HepG2 (cell line): ENCODE measurements around the gene SYCE1. TPM values are rescaled to one million over a fixed set of nuclear protein-coding genes. Genes with fewer than 3 reads are reported as not detected.

Source experiments
- ATAC-seq: fragments of 200-7000 bp; cut with Tn5 transposase; 3 replicates; pipeline ENCODE4 v1.9.1; 2020; ENCODE audit warnings: mild to moderate bottlenecking, moderate library complexity
- BruUV-seq: library from RNA; stranded (reverse); fragments of 400-500 nt; replicated peaks from 2 replicates; lab custom pipeline; 2021; lab: Mats Ljungman, UMichigan
- CTCF ChIA-PET: fragments of 300-600 bp; formaldehyde crosslinking; extraction: SDS; loops from one replicate; lab custom pipeline; 2021; ENCODE audit warnings: low total read pairs, inconsistent platforms, low intra/inter-chr PET ratio; lab: Yijun Ruan, JAX
- POLR2A ChIA-PET: fragments of 350-600 bp; sonication (Branson Sonifier 250); formaldehyde crosslinking; loops from one replicate; lab custom pipeline; 2020; ENCODE audit warnings: antibody characterized with exemption, inconsistent platforms; lab: Yijun Ruan, JAX
- DNase-seq: peaks from one replicate; pipeline ENCODE4 v3.0.0-alpha.2; 2015; ENCODE audit warnings: low spot score
- FAIRE-seq: peaks from 3 replicates; lab custom pipeline; 2011; peaks lifted over from hg19 to GRCh38; lab: Jason Lieb, UNC
- H2AFZ ChIP-seq: one replicate; pipeline ENCODE4 v1.6.1; 2011; ENCODE audit warnings: low read length, inconsistent platforms
- H3K27ac ChIP-seq: fragments of 300-600 bp; 3 replicates; pipeline ENCODE4 v1.8.0; 2011; ENCODE audit warnings: mixed run types, mild to moderate bottlenecking, mixed read lengths, low read length, inconsistent platforms; ENCODE audit not compliant: insufficient read depth; ENCODE audit errors: extremely low read length
- H3K27me3 ChIP-seq, 2 experiments: fragments of 200-600 bp in 1 of 2; 2 replicates in 1 of 2; 3 replicates in 1 of 2; pipeline versions ENCODE4 v1.6.0 to v1.8.0; 2011; ENCODE audit warnings: low read length in 2 of 2, mild to moderate bottlenecking in 2 of 2, moderate library complexity in 2 of 2, inconsistent platforms in 1 of 2; ENCODE audit not compliant: insufficient read depth in 2 of 2, control insufficient read depth in 1 of 2
- H3K36me3 ChIP-seq, 2 experiments: fragments of 200-600 bp in 1 of 2; replicated peaks in 1 of 2; 2 replicates in 1 of 2; 3 replicates in 1 of 2; pipeline versions ENCODE4 v1.5.1 to v1.8.0; 2011; ENCODE audit warnings: low read length in 2 of 2, inconsistent platforms in 1 of 2; ENCODE audit not compliant: insufficient read depth in 2 of 2, control insufficient read depth in 1 of 2
- H3K4me1 ChIP-seq: 2 replicates; pipeline ENCODE4 v1.5.1; 2012; ENCODE audit warnings: low read length, inconsistent platforms; ENCODE audit not compliant: insufficient read depth
- H3K4me2 ChIP-seq: 2 replicates; pipeline ENCODE4 v1.6.0; 2011; ENCODE audit warnings: low read depth, low read length, inconsistent platforms
- H3K4me3 ChIP-seq, 3 experiments: fragments of 200-600 bp in 1 of 3; sonication (generic), shearing (Covaris generic) in 1 of 3; replicated peaks in 1 of 3; 2 replicates each; pipeline ENCODE4 v1.5.1; 2011 to 2016; ENCODE audit warnings: low read length in 3 of 3, inconsistent platforms in 2 of 3, low read depth in 2 of 3, mild to moderate bottlenecking in 2 of 3, control low read depth in 1 of 3, mixed read lengths in 1 of 3; ENCODE audit not compliant: insufficient read depth in 1 of 3
- H3K79me2 ChIP-seq: one replicate; pipeline ENCODE4 v1.6.1; 2011; ENCODE audit warnings: low read length, inconsistent platforms; ENCODE audit not compliant: insufficient read depth
- H3K9ac ChIP-seq: 2 replicates; pipeline ENCODE4 v1.6.0; 2011; ENCODE audit warnings: mild to moderate bottlenecking, low read depth, low read length, inconsistent platforms; ENCODE audit not compliant: insufficient read depth
- H3K9me3 ChIP-seq: 2 replicates; pipeline ENCODE4 v1.5.1; 2012; ENCODE audit warnings: mild to moderate bottlenecking, low read length
- H4K20me1 ChIP-seq: 2 replicates; pipeline ENCODE4 v1.6.0; 2011; ENCODE audit warnings: inconsistent platforms, mild to moderate bottlenecking, low read length, moderate library complexity; ENCODE audit not compliant: insufficient read depth
- FOXO1 ChIP-seq: sonication (generic); formaldehyde crosslinking; IDR thresholded peaks from 2 replicates; pipeline ENCODE4 v1.4.0; 2020; ENCODE audit warnings: missing genetic modification reagents
- GFI1 ChIP-seq: sonication (generic); formaldehyde crosslinking; IDR thresholded peaks from 2 replicates; pipeline ENCODE4 v1.5.0; 2020; ENCODE audit warnings: missing genetic modification reagents, mild to moderate bottlenecking, borderline replicate concordance
- HMG20A ChIP-seq: IDR thresholded peaks from 2 replicates; pipeline ENCODE4 v1.6.1; 2016; ENCODE audit warnings: borderline replicate concordance
- HNRNPH1 ChIP-seq: fragments of 200-400 bp; formaldehyde crosslinking; optimal IDR thresholded peaks from 2 replicates; pipeline ENCODE3; 2017; ENCODE audit warnings: mild to moderate bottlenecking, low read depth, low read length
- KLF12 ChIP-seq: sonication (generic); formaldehyde crosslinking; IDR thresholded peaks from 2 replicates; pipeline ENCODE4 v1.4.0; 2020; ENCODE audit warnings: missing genetic modification reagents, borderline replicate concordance
- MEF2D ChIP-seq: sonication (generic); formaldehyde crosslinking; IDR thresholded peaks from 2 replicates; pipeline ENCODE4 v1.5.1; 2020; ENCODE audit warnings: mild to moderate bottlenecking, missing genetic modification reagents
- MYNN ChIP-seq: sonication (generic); formaldehyde crosslinking; IDR thresholded peaks from 2 replicates; pipeline ENCODE4 v1.4.0; 2020; ENCODE audit warnings: mild to moderate bottlenecking, low read depth, missing genetic modification reagents
- ZIK1 ChIP-seq: sonication (generic); formaldehyde crosslinking; IDR thresholded peaks from 2 replicates; pipeline ENCODE4 v1.5.0; 2020; ENCODE audit warnings: mild to moderate bottlenecking, low read depth, missing genetic modification reagents, borderline replicate concordance
- ZNF34 ChIP-seq: sonication (generic); formaldehyde crosslinking; IDR thresholded peaks from 2 replicates; pipeline ENCODE4 v1.4.0; 2020; ENCODE audit warnings: mild to moderate bottlenecking, missing genetic modification reagents, borderline replicate concordance
- ZNF343 ChIP-seq: sonication (generic); formaldehyde crosslinking; IDR thresholded peaks from 2 replicates; pipeline ENCODE4 v1.4.0; 2020; ENCODE audit warnings: mild to moderate bottlenecking, missing genetic modification reagents
- ZNF775 ChIP-seq: sonication (generic); formaldehyde crosslinking; IDR thresholded peaks from 2 replicates; pipeline ENCODE4 v1.4.0; 2020; ENCODE audit warnings: missing genetic modification reagents, mild to moderate bottlenecking, moderate library complexity, borderline replicate concordance
- ZSCAN31 ChIP-seq: sonication (generic); formaldehyde crosslinking; IDR thresholded peaks from 2 replicates; pipeline ENCODE4 v1.5.0; 2020; ENCODE audit warnings: low read depth, mild to moderate bottlenecking, missing genetic modification reagents
- WGBS: methylation state at CpG from one replicate; pipeline ENCODE4 v1.1.6; 2017; ENCODE audit warnings: low lambda C conversion rate; 5-methylcytosine and 5-hydroxymethylcytosine counted together
- in situ Hi-C: cut with HindIII; loops from 2 replicates; pipeline ENCODE4 v1.10.0; 2017; ENCODE audit warnings: low pct_unique_long_range_greater_than_20kb; ENCODE audit not compliant: extremely low pct_ligation_motif_present
- intact Hi-C: fragments of 100-400 bp; cut with micrococcal nuclease; formaldehyde crosslinking; loops from one replicate; pipeline ENCODE4 v1.10.0; 2022; ENCODE audit not compliant: unreplicated experiment
- polyA plus RNA-seq, 8 experiments: library from polyadenylated mRNA; depleted of rRNA in 3 of 8; stranded (reverse) in 7 of 8; unstranded in 1 of 8; fragments of >200 nt; fragmentation: Illumina TruSeq in 4 of 8; extraction: Trizol in 4 of 8; gene quantifications; 2 replicates each; pipeline versions ENCODE4 v1.2.1 to v1.2.3, GENCODE V29; 2011 to 2016; ENCODE audit warnings: low read depth in 4 of 8, missing spikeins in 1 of 8, mixed read lengths in 1 of 8; ENCODE audit not compliant: insufficient read depth in 1 of 8
- total RNA-seq, 5 experiments: library from RNA; depleted of rRNA; stranded (reverse); fragments of >200 nt; fragmentation: Illumina TruSeq; extraction: Trizol; gene quantifications; 2 replicates each; pipeline ENCODE4 v1.2.3, GENCODE V29; 2016; ENCODE audit warnings: low read depth in 1 of 5
- TF ChIP-seq, protein P1 (sequence below): sonication (generic); formaldehyde crosslinking; IDR thresholded peaks from 2 replicates; pipeline ENCODE4 v1.4.0; 2020; ENCODE audit warnings: missing genetic modification reagents, borderline replicate concordance
- TF ChIP-seq, protein P2 (sequence below): sonication (generic); formaldehyde crosslinking; IDR thresholded peaks from 2 replicates; pipeline ENCODE4 v1.5.0; 2020; ENCODE audit warnings: missing genetic modification reagents, mild to moderate bottlenecking, borderline replicate concordance
- TF ChIP-seq, protein P3 (sequence below): sonication (generic); formaldehyde crosslinking; IDR thresholded peaks from 2 replicates; pipeline ENCODE4 v1.5.1; 2020; ENCODE audit warnings: missing genetic modification reagents, mild to moderate bottlenecking, borderline replicate concordance
- TF ChIP-seq, protein P4 (sequence below): sonication (generic); formaldehyde crosslinking; IDR thresholded peaks from 2 replicates; pipeline ENCODE4 v1.8.0; 2022; ENCODE audit warnings: missing genetic modification reagents, mild to moderate bottlenecking, inconsistent platforms, borderline replicate concordance

The SYCE1 gene
- total and polyA plus RNA-seq, 2 of the 13 experiments (the other 11 are each of a cell fraction or from before 2014, with no cell fraction given), result not detected

DNA sequence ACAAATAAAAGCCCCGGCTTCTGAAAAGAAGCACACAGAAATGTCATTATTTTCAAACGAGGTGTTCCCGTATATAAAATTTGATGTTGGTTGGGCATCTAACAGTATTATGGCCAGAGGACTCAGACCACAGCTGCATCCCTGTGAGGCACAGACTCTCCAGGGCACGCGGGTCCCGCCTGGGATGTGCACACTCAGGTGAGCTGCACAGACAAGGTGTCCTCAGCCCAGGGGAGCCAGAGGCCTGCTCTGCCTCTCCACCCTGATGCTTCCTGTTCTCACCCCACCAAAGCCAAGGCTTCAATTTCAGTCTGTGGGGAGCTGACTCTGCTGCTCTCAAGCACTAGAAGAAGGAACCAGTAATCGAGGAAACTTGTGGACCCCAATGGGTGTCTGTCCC, 39.9 kb downstream of the SYCE1 start:
- ATAC-seq (no peak), DNase-seq (no peak), FAIRE-seq (no peak)
- BruUV-seq, result no TSS peak
- Histone ChIP-seq H3K4me3 (no peak overlapping the region), H4K20me1 (no peaks in the 10 kb centered on the region), H3K9me3 (peaks cover 13% of the 10 kb centered on the region), H3K9ac (no peak overlapping the region), H3K79me2 (no peaks in the 10 kb centered on the region), H3K4me2 (no peak overlapping the region), H3K36me3 (no peaks in the 10 kb centered on the region), H2AFZ (no peak overlapping the region), H3K4me1 (peaks cover 5% of the 10 kb centered on the region), H3K27me3 (peaks cover 6 to 50% of the 10 kb centered on the region in 2 experiments), H3K27ac (no peak overlapping the region)
- POLR2A ChIA-PET, result no interaction called here
- intact Hi-C loops (no loop called here), in situ Hi-C loops (no loop called here)
- 24% methylated on average over 5 of the region's 7 CpGs for WGBS
- CTCF ChIA-PET, result no interaction called here
- TF ChIP-seq MEF2D (CRISPR knock-in tag) (no peak), FOXO1 (CRISPR knock-in tag) (no peak), ZNF343 (CRISPR knock-in tag) (no peak), GFI1 (no peak), HMG20A (no peak), KLF12 (no peak), ZSCAN31 (CRISPR knock-in tag) (no peak), ZNF775 (CRISPR knock-in tag) (no peak), HNRNPH1 (no peak), ZNF34 (CRISPR knock-in tag) (no peak), ZIK1 (CRISPR knock-in tag) (no peak), MYNN (no peak)
- TF ChIP-seq, protein P1, sequence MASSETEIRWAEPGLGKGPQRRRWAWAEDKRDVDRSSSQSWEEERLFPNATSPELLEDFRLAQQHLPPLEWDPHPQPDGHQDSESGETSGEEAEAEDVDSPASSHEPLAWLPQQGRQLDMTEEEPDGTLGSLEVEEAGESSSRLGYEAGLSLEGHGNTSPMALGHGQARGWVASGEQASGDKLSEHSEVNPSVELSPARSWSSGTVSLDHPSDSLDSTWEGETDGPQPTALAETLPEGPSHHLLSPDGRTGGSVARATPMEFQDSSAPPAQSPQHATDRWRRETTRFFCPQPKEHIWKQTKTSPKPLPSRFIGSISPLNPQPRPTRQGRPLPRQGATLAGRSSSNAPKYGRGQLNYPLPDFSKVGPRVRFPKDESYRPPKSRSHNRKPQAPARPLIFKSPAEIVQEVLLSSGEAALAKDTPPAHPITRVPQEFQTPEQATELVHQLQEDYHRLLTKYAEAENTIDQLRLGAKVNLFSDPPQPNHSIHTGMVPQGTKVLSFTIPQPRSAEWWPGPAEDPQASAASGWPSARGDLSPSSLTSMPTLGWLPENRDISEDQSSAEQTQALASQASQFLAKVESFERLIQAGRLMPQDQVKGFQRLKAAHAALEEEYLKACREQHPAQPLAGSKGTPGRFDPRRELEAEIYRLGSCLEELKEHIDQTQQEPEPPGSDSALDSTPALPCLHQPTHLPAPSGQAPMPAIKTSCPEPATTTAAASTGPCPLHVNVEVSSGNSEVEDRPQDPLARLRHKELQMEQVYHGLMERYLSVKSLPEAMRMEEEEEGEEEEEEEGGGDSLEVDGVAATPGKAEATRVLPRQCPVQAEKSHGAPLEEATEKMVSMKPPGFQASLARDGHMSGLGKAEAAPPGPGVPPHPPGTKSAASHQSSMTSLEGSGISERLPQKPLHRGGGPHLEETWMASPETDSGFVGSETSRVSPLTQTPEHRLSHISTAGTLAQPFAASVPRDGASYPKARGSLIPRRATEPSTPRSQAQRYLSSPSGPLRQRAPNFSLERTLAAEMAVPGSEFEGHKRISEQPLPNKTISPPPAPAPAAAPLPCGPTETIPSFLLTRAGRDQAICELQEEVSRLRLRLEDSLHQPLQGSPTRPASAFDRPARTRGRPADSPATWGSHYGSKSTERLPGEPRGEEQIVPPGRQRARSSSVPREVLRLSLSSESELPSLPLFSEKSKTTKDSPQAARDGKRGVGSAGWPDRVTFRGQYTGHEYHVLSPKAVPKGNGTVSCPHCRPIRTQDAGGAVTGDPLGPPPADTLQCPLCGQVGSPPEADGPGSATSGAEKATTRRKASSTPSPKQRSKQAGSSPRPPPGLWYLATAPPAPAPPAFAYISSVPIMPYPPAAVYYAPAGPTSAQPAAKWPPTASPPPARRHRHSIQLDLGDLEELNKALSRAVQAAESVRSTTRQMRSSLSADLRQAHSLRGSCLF, result no peak
- TF ChIP-seq, protein P2, sequence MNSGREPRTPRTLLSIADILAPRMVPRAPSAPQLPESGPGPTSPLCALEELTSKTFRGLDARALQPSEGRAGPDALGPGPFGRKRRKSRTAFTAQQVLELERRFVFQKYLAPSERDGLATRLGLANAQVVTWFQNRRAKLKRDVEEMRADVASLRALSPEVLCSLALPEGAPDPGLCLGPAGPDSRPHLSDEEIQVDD (CRISPR knock-in tag), result no peak
- TF ChIP-seq, protein P3, sequence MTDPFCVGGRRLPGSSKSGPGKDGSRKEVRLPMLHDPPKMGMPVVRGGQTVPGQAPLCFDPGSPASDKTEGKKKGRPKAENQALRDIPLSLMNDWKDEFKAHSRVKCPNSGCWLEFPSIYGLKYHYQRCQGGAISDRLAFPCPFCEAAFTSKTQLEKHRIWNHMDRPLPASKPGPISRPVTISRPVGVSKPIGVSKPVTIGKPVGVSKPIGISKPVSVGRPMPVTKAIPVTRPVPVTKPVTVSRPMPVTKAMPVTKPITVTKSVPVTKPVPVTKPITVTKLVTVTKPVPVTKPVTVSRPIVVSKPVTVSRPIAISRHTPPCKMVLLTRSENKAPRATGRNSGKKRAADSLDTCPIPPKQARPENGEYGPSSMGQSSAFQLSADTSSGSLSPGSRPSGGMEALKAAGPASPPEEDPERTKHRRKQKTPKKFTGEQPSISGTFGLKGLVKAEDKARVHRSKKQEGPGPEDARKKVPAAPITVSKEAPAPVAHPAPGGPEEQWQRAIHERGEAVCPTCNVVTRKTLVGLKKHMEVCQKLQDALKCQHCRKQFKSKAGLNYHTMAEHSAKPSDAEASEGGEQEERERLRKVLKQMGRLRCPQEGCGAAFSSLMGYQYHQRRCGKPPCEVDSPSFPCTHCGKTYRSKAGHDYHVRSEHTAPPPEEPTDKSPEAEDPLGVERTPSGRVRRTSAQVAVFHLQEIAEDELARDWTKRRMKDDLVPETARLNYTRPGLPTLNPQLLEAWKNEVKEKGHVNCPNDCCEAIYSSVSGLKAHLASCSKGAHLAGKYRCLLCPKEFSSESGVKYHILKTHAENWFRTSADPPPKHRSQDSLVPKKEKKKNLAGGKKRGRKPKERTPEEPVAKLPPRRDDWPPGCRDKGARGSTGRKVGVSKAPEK (CRISPR knock-in tag), result no peak
- TF ChIP-seq, protein P4, sequence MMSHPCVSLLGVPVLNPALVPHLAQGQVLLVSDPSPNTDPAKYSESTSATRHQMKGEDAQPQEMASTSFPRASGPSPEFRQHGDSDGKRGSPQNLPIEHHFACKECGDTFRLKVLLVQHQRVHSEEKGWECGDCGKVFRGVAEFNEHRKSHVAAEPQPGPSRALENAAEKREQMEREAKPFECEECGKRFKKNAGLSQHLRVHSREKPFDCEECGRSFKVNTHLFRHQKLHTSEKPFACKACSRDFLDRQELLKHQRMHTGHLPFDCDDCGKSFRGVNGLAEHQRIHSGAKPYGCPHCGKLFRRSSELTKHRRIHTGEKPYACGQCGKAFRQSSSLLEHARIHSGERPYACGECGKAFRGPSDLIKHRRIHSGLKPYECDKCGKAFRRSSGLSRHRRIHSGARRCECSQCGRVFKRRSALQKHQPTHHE (CRISPR knock-in tag), result no peak
